Non-pigmented ciliary epithelial cell (primary cell): Measurements from ENCODE around the gene ITGA5.
A peak's percentile ranks its signal among the peaks of the same experiment; 100 is the strongest.

ENCODE experiments used
- DNase-seq: peaks from one replicate; pipeline ENCODE4 v3.0.0-alpha.2; 2010; ENCODE audit warnings: low read depth

ITGA5 gene

DNA sequence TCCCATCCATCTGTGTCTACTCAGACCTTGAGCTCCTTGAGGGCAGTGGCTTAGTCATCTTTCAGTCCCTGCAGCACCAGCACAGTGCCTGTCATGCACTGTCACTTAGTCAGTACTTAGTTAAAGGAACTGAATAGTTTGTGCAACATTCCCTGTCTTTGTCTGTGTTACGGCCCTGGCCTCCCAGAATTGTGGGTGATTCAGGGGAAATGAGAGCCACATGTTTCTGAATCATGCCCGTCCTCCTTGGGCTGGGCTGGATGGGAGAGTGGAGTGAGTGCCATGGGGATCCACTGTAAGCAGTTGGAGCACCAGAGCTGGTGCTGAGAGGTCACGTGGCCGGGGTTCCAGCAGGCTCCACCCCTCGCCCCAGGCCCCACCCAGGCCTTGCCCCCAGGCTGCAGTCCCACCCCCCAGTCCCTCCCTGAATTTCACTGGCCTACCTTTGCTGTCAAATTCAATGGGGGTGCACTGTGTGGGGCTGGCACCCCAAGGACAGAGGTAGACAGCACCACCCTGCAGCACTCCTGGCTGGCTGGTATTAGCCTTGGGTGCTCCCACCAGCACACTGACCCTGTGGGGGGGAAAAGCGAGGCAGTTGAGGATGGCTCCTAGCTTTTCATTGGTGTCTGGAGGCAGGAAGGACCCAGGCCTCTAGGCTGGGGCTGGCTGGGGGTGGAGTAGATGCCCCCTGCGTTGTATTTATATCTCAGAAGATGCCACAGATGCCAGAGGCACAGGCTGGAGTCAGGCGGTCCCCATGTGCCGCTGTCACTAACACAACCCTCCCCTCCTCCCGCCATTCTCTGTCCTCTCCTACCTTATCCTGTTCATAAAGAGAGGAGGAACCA lies 7.5 kb downstream of the ITGA5 start:
- DNase-seq, result peak; percentile 90

DNA sequence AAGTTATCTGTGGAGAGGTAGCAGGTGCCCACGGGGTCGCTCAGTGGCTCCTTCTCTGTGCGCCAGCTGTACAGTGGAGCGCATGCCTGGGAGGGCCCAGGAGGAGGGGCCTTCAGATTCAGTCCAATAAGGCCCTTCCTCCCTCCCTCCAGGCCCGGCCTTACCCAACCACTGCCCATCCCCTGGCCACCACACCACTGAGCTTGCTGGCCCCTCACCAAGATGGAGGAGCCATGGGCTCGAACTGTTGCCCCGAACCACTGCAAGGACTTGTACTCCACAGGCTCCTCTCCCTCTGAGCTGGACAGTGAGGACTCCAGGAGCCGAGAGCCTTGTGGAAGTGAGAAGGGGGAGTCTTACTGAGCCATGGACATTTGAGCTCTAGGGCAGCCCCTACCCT lies 9.8 kb downstream of the ITGA5 start:
- no peak for DNase-seq

DNA sequence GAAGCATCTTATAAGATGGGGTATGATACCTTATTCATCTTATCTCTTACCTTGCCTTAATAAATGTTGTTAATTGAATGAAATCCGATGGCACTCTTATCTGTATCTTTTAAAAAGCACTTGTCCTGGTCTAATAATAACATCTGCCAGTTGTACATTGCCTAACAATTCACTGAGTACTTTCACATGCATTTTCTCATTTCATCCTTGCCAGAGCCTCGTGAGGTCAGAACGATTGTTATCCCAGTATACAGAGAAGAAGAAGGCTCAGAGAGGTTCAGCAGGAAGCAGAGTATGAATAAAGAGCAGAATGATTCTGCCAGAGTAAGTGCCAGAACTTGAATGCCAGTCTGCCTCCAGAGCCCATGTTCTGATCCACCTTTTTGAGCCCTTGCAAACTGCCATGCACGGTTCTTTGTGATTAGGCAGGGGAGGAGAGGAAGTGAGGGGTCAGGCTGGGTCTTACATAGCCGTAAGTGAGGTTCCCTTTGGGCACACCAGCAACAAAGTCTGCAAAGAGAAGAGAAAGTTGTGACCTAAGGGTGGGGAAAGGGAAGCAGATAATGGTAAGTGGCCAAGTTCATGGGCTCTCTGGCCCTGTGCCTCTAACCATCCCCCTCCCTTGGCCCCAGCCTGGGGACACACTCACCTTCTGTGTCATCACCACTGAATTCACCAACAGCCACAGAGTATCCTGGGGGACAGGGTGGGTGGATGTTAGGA lies 11.7 kb downstream of the ITGA5 start:
- no peak for DNase-seq

DNA sequence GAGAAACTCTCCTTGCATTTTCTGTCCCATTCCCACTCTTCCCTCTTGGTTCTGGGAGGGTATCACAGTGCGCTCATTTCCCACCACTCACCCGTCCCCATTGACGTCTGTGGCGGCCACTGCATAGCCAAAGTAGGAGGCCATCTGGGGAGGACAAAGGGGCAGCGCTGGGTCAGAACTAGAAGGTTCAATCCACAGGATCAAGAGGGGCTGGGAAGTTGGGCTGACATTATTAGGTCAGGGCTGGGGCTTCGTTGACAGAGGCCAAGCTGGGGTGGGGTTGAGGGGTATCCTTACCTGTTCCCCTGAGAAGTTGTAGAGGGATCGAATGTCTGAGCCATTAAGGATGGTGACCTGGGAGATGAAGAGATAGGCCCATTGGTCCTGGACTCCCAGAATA lies 13.5 kb downstream of the ITGA5 start:
- no peak for DNase-seq

DNA sequence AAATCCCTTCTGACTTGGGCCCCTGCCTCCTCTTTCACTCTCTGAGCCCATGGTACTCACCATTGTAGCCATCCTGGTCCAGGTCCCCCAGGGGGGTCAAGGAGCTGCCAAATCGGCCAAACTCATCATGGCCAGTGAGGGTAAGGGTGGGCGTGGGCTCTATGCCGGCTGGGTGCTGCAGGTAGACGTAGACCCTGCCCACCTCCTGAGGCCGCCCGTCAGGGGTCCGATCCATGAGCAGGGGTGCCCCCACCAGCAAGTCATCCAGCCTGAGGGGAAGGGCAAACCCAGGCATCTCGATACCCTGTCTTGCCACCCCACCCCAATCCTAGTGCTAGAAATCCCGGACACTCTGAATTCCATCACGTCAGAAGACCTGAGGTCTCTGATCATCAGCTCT lies 14.0 kb downstream of the ITGA5 start:
- no peak for DNase-seq

DNA sequence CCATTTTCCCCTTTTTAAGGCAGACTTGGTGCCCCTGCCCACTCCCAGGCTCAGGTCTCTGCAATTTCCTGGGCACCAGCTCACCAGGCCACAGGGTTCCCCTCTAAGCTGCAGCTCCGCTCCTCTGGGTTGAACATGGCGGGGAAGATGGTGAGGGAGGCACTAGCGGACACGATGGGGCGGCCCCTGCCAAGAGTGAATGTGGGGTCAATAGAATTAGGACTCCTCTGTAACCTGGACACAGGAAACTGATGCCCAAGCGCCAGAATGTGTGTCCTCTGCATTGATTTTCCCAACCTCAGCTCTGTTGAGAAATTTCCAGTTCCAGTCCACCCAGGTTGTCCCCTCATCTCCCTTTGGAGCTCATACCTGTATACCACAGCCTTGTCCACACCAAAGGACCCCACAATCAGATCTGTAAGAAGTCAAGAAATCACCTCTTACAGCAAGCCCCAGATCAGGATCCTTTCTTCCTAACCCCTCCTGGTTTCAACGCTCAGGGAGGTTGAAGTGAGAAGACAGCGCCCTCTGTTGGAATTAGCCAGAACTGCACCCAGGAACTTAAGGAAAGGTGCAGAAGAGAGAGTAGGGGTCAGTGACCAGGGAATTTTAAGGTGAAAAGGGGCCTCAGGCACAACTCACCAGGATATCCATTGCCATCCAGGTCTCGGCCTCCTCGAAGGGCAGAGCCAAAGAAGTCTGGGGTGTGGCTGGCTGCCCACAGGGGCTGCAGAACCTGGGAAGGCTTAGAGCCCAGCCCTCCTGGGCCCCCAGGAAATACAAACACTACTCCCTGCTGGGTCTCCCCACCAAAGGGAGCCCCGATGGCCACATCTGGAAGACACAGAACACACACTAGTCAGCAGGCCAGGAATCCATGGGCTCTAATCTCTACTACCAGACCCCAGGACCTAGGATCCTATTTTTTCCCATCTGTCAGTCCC lies 14.7 kb downstream of the ITGA5 start:
- no peak for DNase-seq

DNA sequence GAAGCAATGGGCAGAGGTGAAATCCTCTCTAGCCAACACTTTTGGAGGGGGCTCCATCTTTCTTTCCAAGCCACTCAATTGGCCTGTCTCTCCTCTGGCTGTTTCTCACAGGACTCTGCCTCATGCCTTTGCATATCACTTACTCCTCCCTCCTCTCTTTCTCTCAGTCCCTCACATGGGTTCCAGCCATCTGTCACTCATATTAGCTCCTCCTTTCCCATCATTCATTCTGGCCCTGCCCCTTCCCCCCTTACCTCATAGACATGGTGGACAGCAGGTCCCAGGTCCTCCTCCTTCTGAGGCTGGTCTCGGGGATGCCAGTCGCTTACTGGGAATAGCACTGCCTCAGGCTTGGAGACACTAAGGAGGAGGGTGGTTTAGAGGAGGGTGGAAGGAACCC lies 17.9 kb downstream of the ITGA5 start:
- DNase-seq, result no peak

DNA sequence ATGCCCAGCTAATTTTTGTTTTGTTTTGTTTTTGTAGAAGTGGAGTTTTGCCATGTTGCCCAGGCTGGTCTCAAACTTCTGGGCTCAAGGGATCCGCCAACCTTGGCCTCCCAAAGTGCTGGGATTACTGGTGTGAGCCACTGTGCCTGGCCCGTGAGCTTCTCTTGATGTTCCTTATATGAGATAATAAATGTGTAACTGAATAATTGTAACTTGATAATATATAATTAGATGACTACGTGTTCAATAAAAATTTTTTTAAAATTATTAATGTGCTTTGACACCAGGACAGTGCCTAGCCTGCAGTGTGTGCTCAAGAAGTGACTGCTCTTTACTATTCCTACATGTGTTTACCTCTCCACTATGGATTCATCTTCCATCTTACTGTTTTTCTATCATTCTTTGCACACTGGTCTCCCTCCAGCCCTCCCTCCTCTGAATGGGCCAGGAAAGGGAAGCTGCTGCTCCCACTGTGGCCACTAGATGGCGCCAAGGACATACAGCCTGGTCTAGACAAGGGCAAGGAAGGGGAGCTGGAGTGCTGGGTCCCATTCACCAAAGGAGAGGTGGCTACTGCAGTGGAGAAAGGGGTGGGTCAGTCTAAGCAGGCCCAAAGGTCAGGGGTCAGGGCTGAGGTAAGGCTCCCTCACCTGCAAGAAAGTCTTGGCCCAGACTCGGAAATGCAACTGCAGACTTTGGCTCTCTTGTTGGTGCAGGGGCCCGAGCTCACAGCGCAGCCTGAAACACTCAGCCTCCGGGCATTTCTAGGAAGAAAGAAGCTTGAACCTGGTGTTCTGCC lies 19.9 kb downstream of the ITGA5 start:
- DNase-seq, result no peak

DNA sequence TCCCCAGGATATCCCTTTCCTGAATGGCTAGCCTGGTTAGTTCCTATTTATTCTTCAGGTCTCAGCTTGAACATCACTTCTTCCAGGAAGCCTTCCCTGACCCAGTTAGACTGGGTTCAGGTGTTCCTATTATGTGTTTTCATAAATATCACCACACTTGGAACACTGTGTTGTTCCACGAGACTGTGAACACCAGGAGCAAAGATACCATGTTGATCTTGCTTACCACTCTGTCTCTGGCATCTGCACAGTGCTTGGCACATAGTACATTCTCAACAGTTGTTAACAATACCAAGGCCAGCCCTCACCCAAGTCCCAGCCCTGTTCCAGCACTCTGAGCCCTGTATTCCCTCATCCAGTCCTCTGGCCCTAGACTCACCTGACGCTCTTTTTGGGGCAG lies 20.8 kb downstream of the ITGA5 start:
- DNase-seq, result no peak

DNA sequence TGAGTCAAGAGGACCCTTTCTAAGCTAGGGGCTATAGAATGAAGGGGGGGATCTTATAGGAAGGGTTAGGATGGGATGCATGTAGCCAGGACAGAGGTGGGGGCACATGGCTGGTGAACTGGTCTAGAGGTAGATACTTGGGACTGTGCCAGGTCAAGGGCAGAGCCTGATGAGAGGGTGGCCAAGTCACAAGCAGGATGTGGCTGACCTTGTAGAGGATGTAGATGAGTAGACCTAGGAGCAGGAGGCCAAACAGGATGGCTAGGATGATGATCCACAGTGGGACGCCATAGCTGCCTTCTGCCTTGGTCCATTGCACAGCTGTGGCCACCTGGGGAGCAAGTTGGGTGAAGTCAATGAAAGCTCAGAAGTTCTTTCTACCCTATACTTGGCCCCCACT lies 21.9 kb downstream of the ITGA5 start:
- DNase-seq, result no peak

DNA sequence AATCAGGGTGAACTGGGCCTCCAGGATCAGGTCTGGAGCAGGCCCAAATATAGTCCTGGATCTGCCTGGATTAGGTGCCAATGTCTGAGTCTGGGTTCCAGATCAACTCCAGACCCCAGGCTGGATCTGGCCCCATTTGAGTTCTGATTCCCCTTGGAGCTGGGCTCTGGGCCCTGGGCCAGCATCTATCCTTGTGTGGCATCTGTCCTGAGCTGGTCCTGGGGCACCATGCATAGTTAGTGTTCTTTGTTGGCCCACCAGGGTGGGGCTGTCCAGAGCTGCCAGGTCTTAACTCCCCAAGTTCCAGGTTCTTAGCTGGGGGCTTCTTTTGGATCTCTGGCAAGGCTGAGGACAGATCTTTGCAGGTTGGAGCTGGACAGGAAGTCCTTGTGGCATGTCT lies 23.5 kb downstream of the ITGA5 start:
- no peak for DNase-seq

DNA sequence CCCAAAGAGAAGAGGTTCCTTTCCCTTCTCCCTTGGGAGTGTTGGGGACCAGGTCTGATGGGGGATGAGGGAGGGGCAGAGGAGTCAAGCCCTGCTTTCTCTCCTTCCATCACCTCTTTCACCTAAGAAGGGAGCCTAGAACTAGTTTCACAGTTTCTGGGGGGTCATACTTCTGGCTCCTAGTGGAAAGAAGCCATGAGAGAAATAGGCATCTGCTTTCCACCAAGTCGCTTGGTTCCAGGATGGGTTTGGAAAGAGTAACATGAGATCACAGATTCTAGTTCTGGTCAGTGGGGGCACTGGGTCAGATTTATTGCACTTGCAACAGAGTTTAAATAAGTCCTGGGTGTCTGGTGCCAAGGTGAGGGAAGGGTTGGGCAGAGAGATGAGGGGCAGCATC lies 24.1 kb downstream of the ITGA5 start:
- no peak for DNase-seq

DNA sequence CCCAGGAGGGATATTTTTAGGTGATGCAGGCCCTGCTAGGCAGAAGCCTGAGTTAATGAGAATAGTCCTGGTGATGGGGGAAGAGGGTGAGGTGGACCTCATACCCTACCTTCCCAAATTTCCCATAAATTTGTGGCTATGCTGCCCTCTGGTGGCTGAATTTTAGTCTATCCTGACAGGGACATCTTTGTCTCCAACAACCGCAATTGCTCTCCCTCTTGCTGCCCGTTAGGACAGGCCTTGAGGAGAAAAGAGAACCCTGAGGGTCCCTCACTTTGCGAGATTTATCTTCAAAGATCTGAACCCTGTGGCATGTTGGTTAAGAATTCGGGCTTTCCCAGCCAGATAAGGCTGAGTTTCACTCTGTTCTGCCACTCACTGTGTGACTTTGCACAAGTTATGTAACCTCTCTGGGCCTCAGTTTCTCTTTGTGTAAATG lies 24.8 kb downstream of the ITGA5 start:
- DNase-seq, result no peak

DNA sequence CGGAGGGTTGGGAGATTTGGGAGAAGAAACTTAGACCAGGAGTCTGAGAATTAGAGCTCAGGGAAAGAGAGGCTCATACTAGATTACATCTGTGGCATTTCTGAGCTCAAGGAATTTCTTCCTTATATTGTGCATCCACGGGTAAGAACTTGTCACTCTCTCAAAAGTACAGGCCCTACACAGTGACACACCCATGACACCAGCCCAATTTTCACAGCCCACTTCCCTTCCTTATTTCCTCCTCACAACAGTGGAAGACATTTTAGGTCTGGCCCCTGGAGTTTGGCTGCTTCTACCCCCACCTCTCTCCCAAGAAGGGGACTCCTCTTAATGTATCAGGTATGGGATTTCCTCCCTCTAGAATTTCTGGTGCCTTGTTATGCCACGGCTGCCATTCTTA lies 25.3 kb downstream of the ITGA5 start:
- no peak for DNase-seq

DNA sequence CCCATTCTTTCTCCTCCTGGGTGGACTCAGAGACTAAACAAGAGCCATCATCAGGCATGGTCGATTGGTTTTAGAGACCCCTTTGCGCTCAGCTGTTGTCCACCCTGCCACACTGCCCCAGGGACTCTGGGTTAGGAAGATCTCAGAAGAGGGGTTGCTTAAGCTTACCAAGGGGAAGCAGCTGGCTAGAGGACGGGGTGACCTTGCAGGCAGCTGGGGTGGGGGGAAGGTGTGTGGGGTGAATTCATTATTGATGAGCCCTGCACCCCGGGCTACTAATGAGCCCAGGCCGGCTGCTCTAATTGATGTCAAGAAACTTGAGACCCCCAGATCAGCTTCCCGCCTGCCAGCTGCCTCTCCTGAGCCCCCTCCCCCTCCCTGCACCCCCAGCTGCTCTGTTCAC lies 25.9 kb downstream of the ITGA5 start:
- DNase-seq, result no peak

DNA sequence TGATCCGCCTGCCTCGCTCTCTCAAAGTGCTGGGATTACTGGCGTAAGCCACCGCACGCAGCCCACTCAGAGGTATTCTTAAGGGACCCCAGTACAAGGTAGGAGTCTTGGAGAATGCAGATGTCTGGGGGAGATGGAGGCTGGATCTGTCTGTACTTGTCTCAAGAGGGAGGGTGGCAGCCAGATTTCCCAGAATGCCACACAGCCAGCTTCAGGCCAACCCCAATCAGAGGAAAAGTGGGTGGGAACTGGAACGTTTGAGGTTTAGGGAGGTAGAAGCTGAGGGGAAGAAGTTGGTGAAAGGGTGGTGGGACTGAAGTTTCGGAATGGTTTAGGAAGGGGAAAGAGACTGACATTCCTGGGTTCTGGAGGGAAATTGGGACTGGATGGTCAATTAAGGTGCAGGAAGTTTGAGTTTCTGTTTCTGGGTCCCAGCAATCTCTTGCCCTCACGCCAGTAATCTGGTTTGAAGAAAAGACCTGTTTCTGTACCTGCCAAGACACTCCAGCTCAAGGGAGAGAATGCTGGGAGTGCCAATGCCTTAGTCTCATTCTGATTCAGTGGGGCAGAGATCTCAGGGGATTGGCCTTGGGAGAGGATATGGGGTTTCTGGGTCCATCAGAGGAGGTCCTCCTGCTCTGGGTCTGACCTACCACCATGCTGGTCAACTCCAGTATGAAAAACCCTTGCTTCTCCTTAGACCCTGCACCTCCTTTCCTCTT lies 26.4 kb downstream of the ITGA5 start:
- no peak for DNase-seq

DNA sequence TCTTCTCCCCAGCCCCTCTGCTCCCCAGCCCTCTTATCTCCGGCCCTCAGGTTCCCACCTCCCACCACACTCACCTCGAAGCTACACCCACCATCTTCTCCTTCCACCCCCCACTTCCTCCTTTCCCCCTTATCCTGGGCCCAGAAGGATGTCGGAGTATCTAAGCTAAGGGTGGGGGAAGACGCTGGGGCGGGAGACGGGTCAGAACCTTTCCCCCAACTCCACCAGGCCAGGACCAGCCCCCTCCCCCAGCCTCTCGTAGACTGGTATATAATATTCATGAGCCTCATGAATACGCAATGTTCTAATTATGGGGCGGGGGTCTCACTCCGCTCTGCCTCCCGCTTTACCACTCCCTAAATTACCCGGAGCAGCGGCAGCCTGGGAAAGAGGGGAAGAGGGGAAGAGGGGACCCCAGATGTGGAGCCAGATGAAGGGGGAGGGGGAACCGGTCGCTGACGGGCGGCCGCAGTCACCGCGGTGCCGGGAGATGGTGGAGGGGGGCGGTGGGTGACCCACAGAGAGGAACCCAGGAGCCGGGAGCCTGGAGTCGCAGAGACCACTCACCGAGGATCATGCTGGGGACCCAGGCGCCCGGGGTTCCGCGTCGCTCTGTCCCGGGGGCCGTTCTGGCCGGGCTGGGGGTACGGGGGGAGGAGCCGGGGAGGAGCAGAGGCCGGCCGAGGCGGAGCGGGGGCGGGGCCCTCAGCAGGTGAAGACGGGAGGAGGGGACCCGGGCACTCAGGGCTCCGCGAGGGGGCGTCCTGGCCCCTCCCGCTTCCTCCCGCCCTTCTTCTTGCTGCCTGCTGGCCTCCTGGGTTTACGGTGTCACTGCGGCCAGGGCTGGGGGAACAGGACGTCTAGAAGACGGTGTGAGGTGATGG lies 28.2 kb downstream of the ITGA5 start:
- DNase-seq, result no peak

DNA sequence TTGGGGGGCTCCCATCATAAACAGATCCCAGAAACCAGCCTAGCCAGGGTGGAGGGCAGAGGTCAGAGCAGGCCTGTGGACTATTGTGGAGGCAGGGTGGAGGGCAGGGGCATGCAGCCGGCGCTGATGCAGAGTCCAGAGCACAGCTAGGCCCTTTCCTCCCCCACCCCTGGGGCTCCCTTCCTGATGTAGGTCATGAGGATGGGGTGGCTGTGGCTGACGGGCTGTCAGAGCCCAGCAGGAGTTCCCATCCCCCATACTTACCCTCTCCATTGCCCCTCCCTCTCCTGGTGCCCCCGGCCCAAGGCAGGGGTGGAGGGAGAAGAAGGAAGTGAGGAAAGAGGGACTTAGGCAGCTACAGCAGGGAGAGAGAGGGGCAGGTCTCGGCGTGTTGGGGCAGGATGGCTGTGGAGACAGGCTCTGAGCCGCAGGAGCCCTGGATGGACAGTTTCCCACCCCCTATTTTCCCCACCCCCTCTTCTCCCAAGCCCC lies 28.8 kb downstream of the ITGA5 start:
- no peak for DNase-seq

DNA sequence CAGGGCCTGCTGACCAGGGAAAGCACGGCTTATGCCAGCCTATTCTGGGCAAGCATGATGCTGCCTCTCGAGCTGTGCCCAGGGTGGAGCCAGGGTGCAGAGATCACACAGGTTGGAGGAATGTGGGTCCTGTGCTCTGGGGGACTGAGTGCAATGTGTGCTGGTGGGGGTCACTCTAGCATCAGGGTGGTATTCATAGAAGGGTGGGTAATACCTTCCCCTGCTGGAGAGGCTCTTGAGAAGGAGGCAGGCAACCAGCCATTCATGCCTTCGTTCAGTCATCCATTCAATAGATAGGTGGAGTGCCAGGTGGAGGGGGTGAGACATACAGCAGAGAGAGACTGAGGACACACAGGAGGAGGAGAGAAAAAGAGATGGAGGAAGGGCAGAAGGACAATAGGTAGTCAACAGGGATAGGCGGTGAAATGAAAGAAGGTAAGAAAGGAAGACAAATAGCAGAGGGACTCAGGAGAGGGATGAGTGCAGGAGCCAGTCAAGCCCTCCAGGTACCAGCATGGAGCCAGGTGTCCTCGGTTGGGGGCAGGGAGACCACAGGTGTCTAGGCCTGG lies 29.4 kb downstream of the ITGA5 start:
- DNase-seq, result no peak
